Measurements from ENCODE around the gene LPCAT1. TPM values are rescaled to one million over a fixed set of nuclear protein-coding genes. Genes with fewer than 3 reads are reported as not detected.
"Not testable (repeated sequence)": the region's sequence is repeated elsewhere in the genome, so short reads cannot be mapped to it uniquely, and the experiment has no call there.

Gene LPCAT1, protein sequence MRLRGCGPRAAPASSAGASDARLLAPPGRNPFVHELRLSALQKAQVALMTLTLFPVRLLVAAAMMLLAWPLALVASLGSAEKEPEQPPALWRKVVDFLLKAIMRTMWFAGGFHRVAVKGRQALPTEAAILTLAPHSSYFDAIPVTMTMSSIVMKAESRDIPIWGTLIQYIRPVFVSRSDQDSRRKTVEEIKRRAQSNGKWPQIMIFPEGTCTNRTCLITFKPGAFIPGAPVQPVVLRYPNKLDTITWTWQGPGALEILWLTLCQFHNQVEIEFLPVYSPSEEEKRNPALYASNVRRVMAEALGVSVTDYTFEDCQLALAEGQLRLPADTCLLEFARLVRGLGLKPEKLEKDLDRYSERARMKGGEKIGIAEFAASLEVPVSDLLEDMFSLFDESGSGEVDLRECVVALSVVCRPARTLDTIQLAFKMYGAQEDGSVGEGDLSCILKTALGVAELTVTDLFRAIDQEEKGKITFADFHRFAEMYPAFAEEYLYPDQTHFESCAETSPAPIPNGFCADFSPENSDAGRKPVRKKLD
- total RNA-seq = 13.4 TPM
- long read RNA-seq, transcript LPCAT1-201 (14 exons, 3,966 nt) = major isoform, 23 of 30 reads
- long read RNA-seq, partial matches to known transcripts = 5 of 30 reads
- long read RNA-seq, other reads (novel, unspliced or antisense) = 2 of 30 reads

DNA sequence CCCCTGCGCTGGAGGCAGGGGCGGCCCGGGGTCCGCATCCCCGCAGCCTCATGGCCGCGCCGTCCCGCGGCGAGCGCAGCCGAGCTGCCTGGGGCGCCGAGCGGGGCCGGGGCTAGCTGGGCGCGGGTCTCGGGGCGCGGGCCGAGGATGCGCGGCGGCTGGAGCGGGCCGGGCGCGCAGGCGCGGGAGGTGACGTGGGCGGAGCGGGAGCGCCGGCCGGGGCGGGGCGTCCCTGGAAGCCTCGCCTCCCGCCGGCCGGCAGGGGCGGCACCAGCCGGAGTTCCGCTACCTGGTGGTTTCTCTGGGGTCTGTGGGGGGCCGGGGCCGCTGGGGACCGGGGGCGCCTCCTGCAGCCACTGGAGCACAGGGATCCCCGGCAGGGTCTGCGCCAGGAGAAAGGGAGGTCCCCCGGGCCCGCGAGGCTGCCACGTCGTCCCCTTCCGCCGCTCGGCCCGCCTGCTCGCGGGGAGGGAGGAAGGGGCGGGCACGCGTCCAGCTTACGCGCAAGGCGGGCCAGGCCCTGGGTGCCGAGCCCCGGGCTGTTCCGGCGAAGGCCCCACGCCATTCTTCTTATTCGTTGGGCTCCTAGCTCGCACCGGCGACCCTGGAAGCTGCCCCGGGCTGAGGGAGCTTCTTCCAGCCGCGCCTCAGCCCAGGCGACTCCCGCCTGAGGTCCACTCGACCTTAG lies at the start of gene LPCAT1:
TSS of gene LPCAT1 (minus strand) at position 168 of the 688 bp plus-strand sequence. CDS start at position 52, 116 bp downstream.
- peak; percentile 94 for DNase-seq
- ATAC-seq = peak; percentile 98
- intact Hi-C loops (cut with micrococcal nuclease) = no loop called here

DNA sequence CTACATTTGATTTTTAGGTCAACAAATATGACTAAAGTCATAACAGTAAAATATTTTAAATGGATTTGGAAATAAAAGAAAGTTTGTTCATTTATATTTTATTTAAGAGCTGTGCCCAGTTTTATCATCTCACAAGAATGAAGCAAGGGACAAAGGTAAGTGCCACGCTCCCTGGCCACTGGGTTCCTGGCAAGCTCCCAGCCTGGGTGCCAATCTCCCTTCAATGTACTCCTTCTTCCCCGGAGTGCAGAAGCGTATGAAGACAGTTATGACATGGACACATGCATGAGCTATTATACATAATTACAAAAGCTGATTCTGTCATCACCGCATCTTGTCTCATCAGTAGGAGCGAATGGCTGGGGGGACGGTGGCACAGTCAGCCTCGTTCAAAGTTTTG lies 48.1 kb upstream of the LPCAT1 start:
- ATAC-seq = peak; percentile 39
- peak; percentile 58 for DNase-seq
- intact Hi-C loops (cut with micrococcal nuclease) = not testable (repeated sequence)

DNA sequence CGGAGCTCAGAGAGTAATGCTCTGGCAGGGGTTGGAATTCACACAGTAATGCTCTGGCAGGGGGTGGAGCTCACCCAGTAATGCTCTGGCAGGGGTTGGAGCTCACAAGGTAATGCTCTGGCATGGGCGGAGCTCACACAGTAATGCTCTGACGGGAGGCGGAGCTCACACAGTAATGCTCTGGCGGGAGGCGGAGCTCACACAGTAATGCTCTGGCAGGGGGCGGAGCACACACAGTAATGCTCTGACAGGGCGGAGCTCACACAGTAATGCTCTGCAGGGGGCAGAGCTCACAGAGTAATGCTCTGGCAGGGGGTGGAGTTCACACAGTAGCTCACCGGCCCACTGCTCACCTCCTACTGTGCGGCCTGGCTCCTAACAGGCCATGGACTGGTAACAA lies 47.2 kb upstream of the LPCAT1 start:
- intact Hi-C loops (cut with micrococcal nuclease) = no loop called here
- no peak for DNase-seq
- ATAC-seq = no peak

DNA sequence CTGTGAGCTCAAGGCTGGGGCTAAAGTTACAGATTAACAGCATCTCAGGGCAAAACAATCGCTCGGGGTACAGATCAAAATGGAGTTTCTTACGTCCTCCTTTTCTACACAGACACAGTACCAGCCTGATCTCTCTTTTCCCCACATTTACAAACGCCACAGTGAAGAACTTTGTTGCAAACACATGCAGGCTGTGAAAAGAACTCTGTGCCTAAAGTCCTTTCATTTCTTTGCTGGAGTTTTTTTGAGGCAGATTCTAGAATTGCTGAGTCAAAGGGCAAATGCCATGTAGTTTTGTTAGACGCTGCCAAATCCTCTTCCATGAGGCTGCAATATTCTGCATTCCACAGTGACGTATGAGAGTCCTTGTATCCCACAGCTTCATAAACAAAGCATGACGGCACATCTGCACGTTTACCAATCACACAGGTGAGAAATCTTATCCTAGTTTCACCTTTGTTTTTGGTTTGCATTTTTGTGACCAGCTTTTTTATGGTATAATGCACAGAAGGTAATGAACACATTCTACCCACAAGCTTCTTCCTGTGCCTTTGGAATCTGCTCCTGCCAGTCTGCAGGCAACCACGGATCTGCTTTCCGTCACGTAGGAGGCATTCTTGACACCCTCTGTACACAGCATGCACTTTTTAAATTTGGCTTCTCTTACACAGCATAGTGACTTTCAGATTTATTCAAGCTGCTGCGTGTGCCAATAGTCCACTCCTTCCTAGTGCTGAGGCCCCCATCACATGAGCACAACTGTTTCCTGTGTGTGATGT lies 44.6 kb upstream of the LPCAT1 start:
- intact Hi-C loops (cut with micrococcal nuclease) = no loop called here
- DNase-seq = no peak
- peak; percentile 87 for ATAC-seq

DNA sequence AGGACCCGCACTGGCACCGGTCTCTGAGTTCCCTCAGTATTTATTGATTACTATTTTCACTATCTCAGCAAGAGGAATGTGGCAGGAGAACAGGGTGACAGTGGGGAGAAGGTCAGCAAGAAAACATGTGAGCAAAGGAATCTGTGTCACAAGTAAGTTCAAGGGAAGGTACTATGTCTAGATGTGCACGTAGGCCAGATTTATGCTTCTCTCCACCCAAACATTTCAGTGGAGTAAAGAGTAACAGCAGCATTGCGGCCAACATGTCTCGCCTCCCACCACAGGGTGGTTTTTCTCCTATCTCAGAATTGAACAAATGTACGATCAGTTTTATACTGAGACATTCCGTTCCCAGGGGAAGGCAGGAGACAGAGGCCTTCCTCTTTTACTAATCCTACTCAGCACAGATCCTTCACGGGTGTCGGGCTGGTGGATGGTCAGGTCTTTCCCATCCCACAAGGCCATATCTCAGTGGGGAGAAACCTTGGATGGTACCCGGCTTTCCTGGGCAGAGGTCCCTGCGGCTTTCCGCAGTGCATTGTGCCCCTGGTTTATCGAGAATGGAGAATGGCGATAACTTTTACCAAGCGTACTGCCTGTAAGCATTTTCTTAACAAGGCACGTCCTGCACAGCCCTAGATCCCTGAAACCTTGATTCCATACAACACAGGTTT lies 43.9 kb upstream of the LPCAT1 start:
- intact Hi-C loops (cut with micrococcal nuclease); ATAC-seq; DNase-seq: not testable (repeated sequence)

DNA sequence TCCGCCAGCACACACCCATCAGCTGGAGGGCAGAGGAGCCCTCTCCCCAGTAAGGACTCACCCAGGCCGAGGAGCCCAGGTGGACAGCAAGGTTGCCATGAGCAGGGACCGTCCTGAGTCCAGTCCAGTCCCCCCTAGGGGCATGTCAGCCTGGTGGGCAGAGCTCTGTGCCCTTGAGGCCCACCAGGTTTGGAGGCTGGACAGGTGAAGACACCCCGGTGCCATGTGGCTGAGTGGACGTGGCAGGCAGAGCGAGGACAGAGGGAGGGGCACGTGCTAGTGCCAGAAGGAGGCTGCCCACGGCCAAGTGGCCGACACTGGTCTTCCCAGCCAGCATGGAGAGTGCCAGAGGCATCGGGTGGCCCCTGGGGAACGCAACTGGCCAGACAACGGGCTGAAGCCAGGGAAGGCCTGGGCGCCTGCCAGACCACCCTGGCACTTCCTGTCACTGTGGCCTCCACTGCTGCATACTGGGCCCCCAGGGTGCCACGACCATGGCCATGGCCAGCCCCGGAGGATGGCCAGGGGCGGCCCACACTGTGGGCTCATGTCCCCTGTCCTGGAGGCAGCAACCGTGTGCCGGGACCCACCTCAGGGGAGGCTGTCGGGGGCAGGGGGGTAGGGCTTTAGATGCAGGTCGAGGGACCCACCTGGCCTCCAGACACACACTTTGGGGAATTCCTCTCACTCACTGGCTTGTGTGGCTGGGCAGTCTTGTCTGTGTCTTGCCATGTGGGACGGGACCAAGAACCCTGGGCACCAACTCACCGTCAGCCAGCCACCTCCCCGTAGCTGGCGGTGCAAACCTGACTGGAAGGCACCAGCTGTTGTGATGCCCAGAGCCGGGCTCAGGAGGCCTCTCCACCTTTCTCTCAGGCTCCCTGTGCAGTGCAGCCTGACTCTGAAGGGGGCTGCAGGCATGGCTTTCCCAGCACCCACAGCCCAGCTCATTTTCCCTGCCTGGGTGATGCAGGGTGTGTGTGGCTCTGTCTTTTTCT lies 42.3 kb upstream of the LPCAT1 start:
- ATAC-seq (peak; percentile 14), DNase-seq (peak; percentile 54)
- intact Hi-C loops (cut with micrococcal nuclease) = no loop called here

DNA sequence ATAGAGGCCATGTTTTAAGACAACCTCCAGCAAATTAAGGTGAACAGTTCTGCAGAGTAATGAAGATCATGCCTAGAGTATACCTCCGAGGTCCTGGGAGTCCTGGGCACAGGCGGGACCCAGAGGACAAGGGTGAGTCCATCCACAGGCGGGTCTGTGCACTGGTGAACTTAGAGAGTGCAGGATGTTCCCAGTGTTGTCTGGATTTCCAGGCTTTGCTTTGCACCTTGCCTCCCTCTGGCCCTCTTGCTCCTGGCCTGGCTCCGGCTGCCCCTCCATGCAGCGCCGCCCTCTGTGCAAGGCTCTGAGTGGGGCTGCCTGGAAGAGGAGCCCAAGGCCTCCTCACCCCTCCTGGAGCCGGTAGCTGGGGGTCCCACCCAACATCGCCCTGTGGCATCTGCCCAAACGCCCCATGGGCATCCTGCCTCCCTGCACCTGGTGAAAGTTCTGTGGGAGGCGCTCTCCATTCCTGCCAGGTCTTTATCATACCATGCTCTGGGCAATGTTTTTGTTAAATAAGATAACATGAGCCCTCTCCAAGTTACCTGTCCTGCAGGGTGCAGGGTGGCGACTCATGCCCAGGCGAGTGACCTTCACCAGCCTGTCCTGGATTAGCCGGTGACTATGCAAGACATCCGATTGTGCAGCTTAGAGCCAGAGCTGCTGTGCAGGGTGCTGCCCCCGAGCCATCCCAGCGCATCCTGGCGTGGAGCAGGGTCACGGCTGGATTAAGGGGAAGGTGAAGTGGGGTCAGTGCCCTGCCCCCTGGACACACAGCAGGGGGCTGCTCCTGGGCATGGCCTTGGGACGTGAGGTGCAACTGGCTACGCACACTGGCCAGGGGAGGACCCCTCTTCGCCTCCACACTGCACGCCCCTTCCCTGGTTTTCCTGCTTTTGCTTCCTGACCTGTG lies 41.3 kb upstream of the LPCAT1 start:
- ATAC-seq (no peak), DNase-seq (no peak)
- intact Hi-C loops (cut with micrococcal nuclease) = no loop called here

DNA sequence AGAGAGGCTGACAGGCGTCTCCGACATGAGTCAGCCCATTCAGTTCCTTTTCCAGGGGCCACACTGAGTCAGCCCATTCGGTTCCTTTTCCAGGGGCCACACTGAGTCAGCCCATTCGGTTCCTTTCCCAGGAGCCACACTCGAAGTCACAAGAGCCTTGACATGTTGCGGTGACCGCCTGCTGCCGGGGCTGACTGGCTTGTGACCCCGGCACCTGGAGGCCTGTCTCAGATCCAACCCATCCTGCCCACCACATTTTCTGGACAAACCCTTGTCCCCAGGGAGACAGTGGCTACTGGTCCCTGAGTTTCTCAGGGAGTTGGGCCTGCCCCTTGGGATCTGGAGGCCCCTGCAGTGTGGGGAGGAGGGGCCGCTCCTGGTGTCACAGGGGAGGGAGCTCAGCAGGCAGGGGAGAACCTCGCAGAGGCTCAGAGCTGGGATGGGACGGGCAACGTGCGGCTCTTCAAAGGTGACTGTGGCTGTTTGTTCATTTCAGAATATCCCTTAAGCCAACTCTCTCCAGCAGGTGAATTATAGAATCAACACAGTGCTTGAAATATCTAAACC lies 40.5 kb upstream of the LPCAT1 start:
- intact Hi-C loops (cut with micrococcal nuclease) = no loop called here
- no peak for DNase-seq
- peak; percentile 4 for ATAC-seq

DNA sequence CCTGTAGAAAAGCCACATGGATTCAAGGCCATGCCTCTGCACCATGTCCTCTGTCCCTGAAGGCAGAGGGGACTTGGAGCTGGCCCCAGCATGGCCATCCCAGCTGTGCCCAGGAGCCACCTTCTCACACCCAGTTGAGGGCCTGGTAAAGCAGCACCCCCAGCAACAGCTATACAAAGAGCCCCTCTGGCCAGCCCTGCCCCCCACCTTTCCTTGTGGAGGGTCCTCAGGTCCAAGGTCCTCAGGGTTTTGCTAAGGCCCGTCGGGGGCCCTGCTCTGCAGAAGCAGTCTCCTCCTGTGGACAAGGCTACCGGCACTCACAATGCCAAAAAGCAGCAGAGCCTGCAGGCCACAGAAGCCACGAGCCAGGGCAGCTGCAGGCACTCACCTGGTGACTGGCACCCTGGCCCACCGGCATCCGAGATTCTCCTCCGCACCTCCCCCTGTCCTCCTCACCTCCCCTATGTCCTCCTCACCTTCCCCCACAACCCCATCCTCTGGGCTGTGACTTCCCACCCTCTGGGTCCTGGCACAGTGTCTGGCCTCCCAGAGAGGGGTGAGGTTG lies 39.9 kb upstream of the LPCAT1 start:
- DNase-seq (no peak), ATAC-seq (no peak)
- intact Hi-C loops (cut with micrococcal nuclease) = no loop called here

DNA sequence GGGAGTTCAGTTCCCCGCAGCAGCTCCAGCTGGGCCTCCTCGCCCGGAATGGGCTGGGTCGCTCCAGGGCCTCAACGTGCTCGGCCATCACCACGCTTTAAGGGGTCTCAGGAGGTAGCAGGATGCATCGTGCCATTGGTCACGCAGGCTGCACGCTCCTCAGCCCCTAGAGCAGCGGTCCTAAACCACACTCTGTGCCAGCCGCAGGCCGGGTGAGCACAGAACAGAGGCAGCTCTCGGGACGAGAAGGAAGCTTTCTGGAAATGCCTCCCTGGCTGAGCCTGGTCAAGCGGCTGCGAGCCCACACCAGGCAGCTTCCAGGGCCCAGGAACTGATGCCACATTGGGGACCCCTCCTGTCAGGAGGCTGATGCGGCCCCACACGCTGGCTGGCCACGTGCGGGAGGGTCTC lies 39.3 kb upstream of the LPCAT1 start:
- DNase-seq (no peak), ATAC-seq (no peak)
- intact Hi-C loops (cut with micrococcal nuclease) = no loop called here

DNA sequence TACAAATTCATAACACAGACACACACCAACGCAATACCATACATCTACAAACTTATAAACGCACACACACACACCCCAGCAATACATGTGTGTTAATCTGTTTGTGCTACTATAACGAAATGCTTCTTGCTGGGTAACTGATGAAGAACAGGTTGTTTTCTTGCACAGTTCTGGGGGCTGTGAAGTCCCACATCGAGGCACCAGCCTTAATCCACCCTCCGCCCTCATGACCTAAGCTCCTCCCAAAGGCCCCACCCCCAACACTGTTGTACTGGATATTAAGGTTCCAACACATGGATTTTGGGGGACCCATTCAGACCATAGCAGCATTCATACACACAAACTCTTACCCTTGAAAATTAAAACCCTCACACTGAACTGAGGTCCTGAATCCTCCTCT lies 38.8 kb upstream of the LPCAT1 start:
- intact Hi-C loops (cut with micrococcal nuclease) = no loop called here
- DNase-seq (no peak), ATAC-seq (no peak)

DNA sequence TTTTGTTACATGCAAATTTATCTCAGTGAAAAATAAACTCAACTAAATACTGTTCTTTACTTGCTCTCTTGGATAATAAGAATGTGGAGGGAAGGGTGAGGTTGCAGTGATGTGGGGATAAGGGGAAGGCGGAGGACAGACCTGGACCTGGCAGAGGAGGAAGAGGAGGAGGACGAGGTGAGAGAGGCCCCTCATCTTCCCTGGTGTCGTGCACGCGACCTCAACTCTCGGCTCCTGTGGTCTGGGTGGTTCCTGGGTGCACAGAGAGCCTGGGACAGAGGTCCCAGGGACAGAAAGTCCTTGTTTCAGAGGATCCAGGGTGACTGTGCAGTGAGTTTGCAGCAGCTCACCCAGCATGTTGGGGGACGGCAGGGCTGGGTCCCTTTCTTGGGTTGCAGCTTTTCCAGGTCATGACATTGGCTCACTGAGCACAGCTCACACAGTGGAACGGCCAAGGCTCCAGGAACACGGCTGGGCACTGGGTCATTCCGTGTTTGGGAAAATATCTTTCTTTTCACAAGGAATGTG lies 37.7 kb upstream of the LPCAT1 start:
- ATAC-seq = no peak
- no peak for DNase-seq
- intact Hi-C loops (cut with micrococcal nuclease) = no loop called here

DNA sequence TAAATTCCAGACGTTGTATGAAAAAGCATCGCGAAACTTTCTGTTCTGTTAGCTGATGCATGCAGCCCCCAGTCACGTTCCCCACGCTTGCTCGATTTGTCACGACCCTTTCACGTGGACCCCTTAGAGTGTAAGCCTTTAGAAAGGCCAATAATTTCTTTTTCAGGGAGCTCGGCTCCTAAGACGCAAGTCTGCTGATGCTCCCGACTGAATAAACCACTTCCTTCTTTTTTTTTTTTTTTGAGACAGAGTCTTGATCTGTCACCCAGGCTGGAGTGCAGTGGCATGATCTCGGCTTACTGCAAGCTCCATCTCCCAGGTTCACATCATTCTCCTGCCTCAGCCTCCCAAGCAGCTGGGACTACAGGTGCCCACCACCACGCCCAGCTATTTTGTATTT lies 36.7 kb upstream of the LPCAT1 start:
- intact Hi-C loops (cut with micrococcal nuclease); ATAC-seq; DNase-seq: not testable (repeated sequence)

DNA sequence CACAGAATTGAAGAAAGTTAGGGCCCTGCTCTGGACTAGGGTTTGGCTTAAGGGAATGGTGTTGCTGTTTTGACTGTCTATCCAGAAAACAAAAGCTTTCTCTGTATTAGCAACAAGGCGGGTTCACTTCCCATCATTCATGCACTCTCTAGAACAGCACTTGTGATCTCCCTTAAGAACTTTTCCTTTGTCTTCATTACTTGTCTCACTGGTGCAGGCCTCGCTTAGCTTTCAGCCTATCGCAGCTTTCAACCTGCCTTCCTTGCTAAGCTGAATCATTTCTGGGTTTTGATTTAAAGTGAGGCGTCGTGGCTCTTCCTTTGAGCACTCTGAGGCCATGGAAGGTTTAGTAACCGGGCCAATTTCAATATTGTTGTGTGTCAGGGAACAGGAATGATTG lies 35.2 kb upstream of the LPCAT1 start:
- DNase-seq (no peak), ATAC-seq (no peak)
- intact Hi-C loops (cut with micrococcal nuclease) = no loop called here

DNA sequence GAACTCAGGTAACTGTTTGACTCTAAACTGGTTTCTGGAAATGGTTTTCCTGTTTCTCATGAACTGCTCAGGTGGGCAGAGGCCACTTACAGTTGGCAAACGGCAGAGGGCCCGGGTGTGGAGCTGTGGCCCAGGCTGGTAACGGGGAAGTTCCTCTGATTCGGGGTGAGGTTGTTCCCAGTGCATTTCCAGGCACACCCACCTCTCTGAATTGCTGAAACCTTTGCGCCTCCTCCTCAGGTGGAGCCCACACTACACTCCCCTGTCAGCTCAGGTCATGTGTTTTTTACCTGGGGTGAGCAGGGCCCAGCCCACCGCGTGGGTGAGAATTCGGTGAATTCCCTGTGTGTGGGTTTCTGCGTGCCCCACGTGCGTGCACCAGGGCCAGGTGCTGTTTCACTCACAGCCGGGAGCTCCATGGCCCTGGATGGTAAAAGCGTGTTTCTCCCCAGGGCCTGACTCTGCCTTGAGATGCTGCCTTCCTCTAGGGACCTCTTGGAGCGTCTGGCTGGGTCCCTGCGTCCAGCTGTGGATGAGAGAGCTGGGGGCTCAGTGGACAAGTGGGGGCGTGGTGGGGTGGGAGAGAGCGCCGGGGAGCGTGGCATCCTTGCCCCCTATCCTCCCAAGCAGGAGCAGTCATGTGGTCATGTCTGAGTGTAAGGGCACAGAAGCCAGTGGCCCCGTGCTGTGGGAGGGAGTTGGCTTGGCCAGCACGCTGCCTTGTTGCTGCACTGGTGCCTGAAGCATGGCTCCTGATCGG lies 33.5 kb upstream of the LPCAT1 start:
- intact Hi-C loops (cut with micrococcal nuclease) = no loop called here
- ATAC-seq (no peak), DNase-seq (no peak)

Data from left ventricle myocardium superior (tissue), 1 donor.